ENCODE results near the gene TARDBP.

Gene TARDBP

DNA sequence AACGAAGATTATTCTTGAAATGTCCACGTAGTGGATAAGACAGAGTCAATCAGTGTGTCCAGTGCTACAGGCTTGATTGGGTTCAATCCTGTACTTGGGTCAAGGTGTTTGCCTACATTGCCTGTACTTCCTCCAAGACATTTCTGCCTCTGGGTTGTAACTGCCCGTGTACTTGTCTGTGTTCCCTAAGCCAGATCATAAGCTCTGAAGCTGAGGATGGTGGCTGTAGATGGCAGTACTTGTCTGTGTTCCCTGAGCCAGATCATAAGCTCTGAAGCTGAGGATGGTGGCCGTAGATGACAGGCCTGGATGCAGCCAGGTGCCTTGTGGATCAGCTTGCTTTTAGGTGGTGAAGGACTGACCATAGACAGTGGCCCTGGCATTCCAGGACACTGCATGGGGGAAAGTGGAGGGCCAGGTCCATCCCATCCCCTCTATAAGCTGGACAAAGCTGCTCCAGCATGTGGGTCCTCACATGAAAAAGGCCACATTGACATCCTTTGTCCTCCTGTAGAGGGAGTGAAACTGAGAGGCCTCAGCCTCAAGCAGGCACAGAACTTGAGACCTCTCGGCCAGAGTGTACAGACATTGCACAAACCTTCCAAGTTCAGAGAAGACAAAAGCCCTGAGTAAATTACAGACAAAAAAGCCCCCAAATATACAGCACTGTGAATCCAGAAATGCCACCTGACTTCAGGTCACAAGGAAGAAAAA, 49.4 kb downstream of the TARDBP start:
- peak in 1 of 2 experiments; percentile 19 for DNase-seq

DNA sequence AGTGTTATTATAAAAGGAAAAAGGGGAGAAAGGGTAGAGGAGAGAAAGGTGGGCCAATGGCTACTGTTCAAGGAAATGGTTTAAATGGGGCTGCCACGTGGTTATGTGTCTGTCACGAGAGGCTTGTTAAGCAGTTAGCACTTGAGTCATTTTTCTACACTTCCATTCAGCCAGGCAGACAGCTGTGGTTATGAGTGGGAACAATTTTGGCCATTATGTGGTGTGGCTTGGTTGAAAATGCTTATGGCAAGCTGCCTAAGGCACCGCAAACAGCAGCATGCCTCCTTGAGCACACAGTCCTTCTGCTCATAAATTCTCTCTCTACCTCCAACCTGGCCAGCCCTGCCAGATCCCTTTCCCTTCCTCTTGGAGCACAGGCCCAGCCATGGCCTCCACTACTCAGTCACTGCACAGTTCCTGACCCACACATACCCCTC, 50.5 kb downstream of the TARDBP start:
- peak; percentile 58 to 65 for DNase-seq

DNA sequence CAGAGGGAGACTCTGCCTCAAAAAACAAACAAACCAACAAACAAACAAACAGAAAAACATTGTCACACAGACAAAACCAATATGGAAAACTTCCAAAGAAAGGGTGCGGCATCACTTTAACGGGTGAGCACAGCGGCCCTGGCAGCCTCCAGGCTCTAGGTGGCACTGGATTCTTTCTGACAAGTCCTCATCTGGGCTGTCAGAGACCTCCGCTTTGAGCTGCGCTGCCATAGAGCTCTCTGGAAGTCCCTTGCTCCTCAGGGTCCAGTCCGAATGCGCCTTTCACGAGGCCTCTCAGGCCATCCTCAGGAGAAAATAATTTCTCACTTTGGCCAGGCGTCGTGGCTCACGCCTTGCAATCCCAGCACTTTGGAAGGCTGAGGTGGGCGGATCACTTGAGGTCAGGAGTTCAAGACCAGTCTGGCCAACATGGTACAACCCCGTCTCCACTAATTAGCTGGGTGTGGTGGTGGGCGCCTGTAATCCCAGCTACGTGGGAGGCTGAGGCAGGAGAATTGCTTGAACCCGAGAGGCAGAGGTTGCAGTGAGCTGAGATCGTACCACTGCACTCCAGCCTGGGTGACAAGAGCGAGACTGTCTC, 51.6 kb downstream of the TARDBP start:
- peak in 1 of 2 experiments; percentile 21 for DNase-seq

DNA sequence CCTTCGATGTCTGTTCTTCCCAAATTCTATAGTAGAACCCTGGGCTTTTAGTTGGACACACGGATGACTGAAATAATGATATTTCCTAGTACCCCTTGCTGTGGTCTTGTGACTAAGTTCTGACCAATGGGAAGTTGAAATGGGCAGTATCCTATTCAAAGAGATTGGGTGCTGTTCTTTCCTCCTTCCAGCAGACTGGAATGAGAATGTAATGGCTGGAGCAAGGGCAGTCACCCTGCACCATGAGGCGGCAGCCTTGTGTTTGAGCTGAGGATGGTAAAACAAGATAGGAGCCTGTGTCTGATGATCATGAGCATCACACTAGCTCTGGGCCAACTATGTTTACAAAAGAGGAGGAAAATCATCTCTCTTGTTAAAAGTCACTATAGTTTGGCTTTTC, 52.5 kb downstream of the TARDBP start:
- no peak for DNase-seq

DNA sequence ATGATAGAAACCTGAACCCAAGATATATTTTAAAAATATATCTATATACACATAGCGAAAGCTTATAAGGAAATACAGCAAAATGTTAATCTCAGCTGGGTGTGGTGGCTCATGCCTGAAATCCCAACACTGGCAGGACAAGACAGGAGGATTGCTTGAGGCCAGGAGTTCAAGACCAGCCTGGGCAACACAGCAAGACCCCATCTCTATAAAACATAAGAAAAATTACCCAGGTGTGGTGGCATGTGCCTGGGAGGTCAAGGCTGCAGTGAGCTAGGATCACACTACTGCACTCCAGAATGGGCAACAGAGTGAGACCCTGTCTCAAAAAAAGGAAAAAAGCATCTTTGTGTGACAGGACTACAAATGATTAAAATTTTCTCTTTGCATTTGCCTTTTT, 53.3 kb downstream of the TARDBP start:
- DNase-seq: no peak

DNA sequence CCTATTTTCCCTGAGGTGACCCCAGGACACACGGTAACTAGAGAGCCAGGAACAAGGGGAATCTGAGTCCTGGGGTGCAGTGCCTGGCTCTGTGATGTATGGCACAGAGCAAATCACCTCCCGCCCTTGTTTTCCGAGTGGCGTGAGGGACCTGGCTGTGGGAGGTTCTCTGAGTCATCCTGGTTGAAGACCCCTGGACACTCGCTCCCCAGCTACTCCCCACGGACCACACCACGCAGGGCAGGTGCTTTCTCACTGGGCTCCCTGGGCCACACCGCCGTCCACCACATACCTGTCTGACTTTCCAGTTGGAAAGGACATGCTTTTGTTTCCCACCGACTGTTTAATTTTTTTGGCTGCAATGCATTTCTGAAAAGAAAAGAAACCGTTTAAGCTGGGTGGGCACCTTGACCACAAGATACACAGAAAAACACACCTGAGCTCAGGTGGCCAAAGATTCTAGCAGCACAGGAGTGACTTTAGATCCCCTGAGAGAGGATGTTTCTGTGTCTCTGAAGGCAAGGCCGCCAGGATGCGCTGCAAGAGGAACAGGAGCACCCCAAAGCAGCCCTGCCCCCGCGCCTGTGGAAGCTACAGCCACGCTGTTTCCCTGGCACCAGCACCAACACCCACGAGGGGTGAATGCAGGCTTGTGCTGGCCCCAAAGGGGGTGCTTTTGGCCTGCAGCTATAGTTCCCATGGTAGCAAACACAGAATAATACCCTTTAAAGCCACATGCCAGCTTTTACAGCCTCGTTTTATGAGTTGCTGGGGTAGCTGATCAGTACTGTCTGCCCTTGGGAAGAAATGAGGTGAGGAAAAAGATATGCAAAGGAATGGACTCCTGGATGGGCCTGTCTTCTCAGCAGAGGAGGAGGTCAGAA, 55.5 kb downstream of the TARDBP start:
- DNase-seq: no peak

DNA sequence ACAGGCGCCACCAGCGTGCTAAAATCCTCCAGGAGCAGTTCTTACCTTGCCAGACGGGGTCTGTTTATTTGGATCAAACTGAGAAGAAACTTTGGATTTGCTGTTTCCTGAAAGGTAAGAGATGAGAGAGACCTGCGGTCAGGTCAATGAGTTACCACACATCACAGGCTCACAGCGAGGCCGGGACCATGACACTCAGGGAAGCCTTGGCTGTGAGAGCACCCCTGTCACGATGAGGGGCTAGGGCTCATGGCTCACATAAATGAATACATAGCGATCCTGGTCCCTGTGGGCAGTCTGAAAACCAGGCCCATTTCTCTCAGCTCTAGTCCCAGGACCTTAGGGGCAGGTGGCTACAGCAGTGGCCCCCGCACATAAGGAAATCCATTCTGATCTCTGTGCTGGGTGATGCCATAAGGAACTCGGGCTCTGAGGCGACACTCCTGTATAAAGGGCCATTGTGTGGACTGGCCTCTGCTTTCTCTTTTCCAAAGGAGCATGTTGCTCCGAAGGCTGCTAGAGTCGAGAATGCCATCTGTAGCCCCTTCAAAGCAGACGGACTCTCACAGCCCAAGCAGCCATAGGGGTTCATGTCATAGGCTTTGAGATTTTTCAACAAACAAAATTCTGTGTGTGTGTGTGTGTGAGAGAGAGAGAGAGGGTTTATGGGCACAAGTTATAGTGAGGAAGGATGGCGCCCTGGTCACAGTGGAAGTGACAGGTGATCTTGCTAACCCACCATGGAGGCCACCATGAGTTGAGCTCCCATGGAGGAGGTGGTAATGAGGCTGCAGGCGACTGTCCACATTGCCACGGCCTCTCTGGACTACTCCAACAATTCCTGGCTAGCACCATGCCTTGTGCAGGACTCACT, 56.4 kb downstream of the TARDBP start:
- DNase-seq: no peak

DNA sequence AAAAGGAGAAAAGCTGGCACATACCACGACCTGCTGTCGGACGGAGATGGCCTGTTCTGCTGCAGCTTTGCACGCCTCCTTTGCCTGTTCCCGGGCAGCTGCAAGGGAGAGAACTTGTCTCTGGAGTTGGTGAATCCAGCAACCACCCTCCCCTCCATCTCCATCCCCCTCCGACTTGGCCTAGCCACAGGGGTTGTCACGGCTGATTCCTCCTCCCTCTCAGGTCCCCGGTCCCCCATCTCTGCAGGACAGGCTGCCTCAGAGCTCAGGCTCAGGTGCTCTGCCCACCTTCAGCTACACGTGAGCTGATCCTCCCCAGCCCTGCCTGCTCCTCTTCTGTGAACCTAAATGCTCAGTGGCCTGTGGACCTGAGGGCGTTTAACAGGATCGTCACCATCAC, 58.4 kb downstream of the TARDBP start:
- no peak for DNase-seq

DNA sequence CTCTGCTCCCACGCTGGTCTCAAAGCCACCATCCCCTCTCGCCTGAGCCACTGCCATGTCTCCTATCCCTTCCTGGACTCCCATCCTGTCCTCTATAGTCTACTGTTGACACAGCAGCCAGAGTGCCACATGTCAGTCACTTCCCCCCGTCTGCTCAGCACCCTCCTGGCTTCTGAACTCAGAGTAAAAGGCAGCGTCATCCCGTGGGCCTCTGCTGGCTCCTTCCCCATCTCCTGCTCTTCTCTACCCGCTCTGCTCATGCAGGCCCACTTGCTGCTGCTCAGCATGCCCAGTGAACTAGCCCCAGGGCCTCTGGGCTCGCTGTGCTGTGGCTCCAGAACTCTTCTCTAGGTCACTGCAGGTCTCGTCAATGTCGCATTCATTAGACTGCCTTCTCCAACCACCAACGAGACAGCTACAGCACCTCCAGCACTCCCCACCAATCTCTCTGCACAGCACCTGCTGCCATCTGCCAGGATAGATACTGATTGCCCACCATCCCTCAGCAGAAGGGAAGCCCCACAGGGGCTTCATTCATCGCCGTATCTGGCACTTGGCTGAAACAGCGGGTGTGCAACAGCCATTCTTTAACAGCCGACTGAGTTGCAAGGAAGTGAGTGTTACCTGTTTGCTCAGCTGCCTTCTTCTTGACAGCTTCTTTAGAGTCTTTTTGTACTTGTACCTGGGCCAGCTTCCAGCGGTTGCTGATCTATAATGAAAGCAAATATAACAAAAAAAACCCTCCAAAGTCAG, 59.2 kb downstream of the TARDBP start:
- DNase-seq: no peak

DNA sequence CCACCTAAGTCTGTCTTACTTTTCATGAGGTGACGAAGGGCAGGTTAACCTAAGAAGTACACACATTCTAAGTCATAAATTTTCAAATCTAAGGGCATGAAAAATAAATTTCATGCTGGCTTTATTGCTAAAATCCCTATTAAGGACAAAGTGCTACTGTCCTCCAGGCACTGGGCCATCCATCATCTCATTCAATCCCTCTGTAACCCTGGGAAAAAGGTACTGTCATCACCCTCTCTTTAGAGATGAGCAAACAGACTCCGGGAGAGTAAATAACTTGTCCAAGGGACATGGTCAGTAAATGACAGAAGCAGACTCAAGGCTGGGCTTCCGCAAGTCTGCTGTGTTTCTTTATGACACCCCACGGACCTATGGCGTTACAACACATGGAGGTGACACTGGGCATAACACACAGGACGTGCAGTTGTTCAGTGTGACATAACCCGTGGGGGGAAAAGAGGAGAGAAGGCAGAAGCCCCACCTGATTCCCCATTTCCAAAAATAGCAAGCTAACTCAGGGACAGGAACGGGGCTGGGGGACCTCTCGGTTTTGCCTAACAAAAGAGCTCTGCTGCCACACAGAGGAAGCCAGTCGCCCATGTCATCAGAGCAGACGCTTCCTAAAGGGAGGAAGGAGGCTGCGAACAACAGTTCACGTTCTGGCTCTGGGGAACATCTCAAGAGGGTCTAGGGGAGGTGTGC, 59.9 kb downstream of the TARDBP start:
- DNase-seq: no peak

DNA sequence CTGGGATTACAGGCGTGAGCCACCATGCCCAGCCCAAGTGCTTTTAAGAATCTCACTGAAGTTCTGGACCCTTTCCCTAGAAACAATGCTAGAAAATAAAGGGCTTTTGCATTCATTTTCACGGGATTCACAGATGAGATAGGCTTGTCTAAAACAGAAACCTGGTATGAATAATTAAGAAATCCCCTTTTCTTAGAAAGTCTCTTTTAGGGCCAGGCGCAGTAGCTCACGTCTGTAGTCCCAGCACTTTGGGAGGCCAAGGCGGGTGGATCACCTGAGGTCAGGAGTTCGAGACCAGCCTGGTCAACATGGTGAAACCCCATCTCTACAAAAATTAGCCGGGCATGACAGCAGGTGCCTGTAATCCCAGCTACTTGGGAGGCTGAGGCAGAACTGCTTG, 60.9 kb downstream of the TARDBP start:
- DNase-seq: peak in 1 of 2 experiments; percentile 30

All from activated T-cell treated with anti-CD3 and anti-CD28 coated beads, Interleukin-2, amount 50 U/mL, for 48 hours (primary cell).